CD4-positive, alpha-beta T cell treated with Interferon gamma for 1 hour (primary cell): Measurements from ENCODE around the gene CREBRF.
"Not testable (repeated sequence)": the region's sequence is repeated elsewhere in the genome, so short reads cannot be mapped to it uniquely, and the experiment has no call there.

Experiments used
- DNase-seq: peaks from one replicate; pipeline ENCODE4 v3.0.0-alpha.2; 2020

CREBRF gene

GRCh38 chr5:173093606-173094005 lies 37.5 kb downstream of the CREBRF start:
- no peak for DNase-seq

- DNase-seq = no peak
These were observed 38.0 kb downstream of the CREBRF start for GRCh38 chr5:173094012-173094661.

GRCh38 chr5:173098787-173099186 lies 42.6 kb downstream of the CREBRF start:
- no peak for DNase-seq

GRCh38 chr5:173099461-173099860 lies 43.3 kb downstream of the CREBRF start:
- DNase-seq = no peak

GRCh38 chr5:173101245-173101644 lies 45.1 kb downstream of the CREBRF start:
- DNase-seq = no peak

DNA sequence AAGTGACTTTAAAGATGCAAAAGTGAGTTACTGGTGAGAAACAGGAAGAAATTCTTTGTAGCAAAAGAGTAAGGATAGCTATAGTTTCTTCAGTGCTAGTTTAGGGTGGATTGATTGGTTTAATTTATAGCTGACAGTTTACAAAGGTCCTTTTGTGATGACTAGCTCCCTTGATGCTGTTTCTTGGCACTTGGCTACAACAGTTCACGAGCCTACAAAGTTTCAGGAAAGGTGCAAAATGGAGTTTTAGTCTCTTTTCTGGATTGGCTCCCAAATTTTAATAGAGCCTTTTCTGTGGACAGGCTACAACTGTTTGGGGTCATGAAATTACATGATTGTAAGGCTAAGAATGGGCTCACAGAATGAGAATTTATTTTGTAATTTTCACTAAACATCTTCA lies 47.3 kb downstream of the CREBRF start:
- DNase-seq = no peak

DNA sequence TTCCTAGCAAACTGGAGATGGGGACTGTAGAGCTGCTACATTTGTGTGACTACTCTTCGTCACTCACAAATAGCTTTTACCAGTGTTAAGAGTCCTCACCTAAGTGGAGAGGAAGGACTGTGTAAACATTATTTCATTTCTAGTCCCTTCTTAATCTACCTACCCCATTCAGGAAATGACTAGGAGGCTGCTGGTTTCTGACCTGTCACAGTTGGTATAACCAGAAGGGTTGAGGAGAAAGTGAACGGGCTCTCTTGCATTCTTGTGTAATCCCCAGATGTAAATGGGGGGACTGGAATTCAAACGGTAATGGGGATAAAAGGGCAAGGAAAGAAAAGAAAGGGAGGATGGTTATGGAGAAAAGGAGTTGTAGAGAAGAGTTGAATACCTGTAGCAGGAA lies 52.8 kb downstream of the CREBRF start:
- no peak for DNase-seq

DNA sequence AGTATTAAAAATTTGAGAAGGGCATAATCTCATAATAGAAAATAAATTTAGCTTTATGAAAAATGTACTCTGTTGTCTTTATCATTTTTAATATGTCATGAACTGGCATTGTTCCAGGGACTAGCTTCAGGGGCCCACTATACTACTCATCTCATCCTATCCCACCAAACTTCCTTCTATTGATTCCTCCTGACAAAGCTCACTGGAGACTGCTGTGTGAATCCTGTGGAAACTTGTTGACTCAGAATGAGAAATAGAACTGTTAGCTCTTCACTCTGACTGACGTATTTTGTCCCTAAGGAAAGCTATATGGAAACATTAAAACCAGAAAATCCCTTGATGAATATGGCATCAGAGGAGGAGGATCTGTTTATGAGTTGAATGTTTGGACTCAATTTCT lies 58.4 kb downstream of the CREBRF start:
- DNase-seq = no peak

- no peak for DNase-seq
These were observed 63.6 kb downstream of the CREBRF start for GRCh38 chr5:173119719-173120118.

DNA sequence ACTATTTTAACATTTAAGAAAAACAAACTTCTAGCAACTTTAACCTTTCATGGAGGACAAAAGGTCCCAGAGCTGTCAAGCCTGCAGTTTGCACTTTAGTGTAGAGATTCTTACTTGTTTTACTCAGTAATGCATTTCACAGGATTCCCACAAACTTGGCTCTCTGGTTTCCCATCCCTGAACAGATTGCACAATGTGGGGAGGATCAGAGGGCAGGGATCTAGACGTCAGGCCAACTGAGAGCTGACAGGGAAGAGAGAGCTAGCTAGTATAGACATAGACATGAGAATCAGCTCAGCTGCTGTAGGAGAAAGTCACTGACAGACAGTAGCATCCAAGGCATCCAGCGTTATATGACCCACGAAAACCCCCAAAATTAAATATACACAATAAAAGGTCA lies 67.3 kb downstream of the CREBRF start:
- no peak for DNase-seq

DNA sequence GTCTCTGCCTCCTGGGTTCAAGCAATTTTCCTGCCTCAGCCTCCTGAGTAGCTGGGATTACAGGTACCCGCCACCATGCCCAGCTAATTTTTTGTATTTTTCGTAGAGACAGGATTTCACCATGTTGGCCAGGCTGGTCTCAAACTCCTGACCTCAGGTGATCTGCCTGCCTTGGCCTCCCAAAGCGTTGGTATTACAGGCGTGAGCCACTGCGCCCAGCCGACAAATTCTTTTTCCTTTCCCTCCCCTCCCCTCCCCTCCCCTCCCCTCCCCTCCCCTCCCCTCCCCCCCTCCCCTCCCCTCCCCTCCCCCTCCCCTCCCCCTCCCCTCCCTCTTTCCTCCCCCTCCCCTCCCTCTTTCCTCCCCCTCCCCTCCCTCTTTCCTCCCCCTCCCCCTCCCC lies 76.0 kb downstream of the CREBRF start:
- not testable (repeated sequence) for DNase-seq

DNA sequence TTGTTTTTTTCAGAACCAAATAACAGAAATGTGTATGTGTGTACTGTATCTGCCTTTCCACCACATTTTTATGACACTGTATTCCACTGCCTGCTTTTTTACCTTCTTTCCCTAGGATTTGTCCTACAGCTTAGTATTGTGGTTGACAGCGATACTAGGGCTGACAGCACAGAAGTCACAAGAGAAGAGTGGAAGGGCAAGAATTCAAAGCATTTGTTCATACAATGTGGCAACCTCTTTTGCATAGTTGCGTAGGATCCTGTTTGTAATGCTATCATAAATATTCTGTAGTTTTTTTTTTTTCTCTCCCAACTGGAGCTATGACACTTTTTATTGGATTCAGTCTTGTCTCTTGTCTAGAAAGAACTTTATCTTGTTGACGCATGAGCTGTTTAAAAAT lies 82.6 kb downstream of the CREBRF start:
- DNase-seq = no peak

GRCh38 chr5:173139631-173140030 lies 83.5 kb downstream of the CREBRF start:
- DNase-seq = no peak

- no peak for DNase-seq
These were observed 84.6 kb downstream of the CREBRF start for GRCh38 chr5:173140769-173141168.

DNA sequence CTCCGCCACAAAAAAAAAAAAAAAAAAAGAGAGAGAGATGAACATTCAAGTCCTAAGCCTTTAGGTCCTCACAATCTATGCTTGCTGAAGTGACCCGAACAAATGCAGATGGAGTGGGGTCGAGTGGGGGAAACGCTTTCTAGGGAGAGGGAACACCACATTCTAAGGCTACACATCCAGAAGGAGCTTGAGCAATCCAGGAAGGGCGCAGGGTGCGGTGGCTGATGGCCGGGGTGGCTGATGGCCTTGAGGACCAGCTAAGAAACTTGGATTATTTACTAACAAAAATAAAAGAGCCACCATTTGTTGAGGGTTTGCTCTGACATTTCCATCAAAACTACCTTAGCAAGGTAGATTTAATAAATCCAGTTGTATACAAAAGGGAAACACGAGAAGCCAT lies 87.4 kb downstream of the CREBRF start:
- no peak for DNase-seq

GRCh38 chr5:173144200-173145176 lies 88.3 kb downstream of the CREBRF start, which contains the start of gene BNIP1:
Gene BNIP1, plus strand, starts transcription at chr5:173144531. Its CDS starts 15 bp downstream, at chr5:173144546.
- DNase-seq = peak; percentile 97

DNA sequence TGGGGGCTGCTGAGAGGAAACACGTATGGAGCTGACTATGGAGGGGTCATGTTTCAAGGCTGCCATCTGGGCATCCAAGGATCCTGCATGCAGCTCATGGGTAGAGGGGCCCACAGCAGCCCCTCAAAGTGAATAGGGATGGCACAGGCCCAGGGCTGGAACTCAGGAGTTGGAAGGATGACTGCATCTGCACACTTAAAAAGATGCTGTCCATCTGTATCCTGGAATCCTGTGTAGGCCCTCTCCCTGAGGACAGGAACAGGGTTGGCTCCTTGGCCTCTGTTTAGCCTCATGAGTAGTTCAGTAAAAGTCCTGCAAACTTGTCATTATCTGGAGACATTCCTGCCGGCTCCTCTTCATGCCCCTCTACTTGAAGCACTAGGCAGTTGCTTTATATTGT lies 92.2 kb downstream of the CREBRF start:
- no peak for DNase-seq

GRCh38 chr5:173152547-173152946 lies 96.4 kb downstream of the CREBRF start:
- DNase-seq = no peak

GRCh38 chr5:173153842-173154241 lies 97.7 kb downstream of the CREBRF start:
- DNase-seq = no peak

DNA sequence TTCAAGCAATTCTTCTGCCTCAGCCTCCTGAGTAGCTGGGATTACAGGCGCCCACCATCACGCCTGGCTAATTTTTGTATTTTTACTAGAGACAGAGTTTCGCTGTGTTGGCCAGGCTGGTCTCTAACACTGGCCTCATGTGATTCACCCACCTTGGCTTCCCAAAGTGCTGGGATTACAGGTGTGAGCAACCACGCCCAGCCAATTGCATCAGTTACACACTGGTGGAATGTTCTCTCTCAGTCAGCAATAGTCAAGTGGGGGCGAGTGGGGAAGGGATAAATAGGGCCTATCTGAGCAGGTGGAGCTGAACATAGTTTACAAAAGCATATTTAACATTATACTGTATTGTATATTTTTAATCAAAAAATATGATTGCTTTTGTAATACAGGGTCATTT lies 98.5 kb downstream of the CREBRF start:
- not testable (repeated sequence) for DNase-seq

DNA sequence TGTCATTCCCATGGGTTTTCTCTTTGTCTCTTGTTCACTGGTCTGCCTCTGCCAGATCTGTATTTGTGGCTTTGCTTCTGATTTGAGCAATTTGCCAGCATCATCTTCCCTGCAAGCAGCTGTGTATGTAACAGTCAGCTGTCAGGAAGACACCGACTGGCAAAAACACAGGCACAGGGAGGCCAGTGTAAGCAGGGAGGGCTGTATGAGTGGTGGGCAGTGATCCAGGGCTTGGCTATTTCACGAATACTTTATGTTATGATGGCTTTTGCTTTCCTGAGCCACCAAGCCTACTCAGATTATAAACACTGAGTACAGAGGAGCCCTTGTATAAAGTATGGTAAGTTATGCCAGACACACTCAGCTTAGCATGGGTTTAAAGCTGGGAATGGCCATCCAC lies 99.8 kb downstream of the CREBRF start:
- DNase-seq = no peak

GRCh38 chr5:173158366-173158765 lies 102.2 kb downstream of the CREBRF start:
- no peak for DNase-seq

DNA sequence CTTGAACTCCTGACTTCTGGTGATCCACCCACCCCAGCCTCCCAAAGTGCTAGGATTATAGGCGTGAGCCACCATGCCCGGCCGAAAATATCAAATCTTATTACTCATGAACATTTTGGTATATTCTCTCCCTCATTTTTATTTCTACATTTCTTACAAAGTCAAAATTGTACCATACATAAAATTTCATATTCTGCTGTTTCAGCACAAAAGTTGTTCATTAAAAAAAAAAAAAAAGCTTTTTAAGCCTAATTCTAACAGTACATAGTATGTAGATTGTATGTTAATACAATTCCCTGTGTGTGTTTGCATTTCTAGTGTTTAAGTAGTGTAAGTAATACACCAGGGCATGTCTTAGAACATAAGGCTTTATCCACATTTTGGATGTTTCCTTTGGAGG lies 103.1 kb downstream of the CREBRF start:
- DNase-seq = no peak

DNA sequence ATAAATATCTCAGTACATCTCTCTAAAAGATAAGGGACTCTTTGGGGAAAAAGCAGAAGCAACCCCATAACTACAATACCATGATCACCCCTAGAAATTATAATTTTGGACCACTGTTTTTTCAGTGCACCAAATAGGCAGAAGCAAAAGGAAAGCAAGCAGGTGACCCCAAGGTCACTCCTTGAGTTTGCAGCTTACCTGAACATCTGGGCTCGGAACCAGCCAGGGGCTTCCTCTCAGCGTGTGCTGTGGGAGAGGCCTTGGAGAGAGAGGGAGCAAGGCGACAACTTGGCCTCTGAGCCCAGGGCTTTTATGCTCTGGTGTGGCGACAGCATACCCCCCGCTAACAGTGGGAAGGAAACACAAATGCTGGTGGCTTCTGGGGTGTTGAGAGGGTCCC lies 105.0 kb downstream of the CREBRF start:
- no peak for DNase-seq
